Small intestine (tissue), 7 donors: ENCODE data around the gene PIEZO1. TPM values are rescaled to one million over a fixed set of nuclear protein-coding genes. Genes with fewer than 3 reads are reported as not detected.

Source experiments
- DNase-seq, 2 donors: peaks; one replicate each; pipeline versions ENCODE4 v3.0.0 to v3.0.0-alpha.2; 2013
- FAIRE-seq: peaks from 2 replicates; lab custom pipeline; 2012; peaks lifted over from hg19 to GRCh38; lab: Jason Lieb, UNC
- H3K27ac ChIP-seq, 3 donors: one replicate each; pipeline ENCODE4 v1.5.1; 2013; ENCODE audit warnings: low read length in 2 of 3, mild to moderate bottlenecking in 2 of 3, control low read depth in 1 of 3, inconsistent platforms in 1 of 3, low read depth in 1 of 3, moderate library complexity in 1 of 3
- H3K27me3 ChIP-seq, 3 donors: one replicate each; pipeline ENCODE4 v1.6.1; 2013; ENCODE audit warnings: low read length in 3 of 3, inconsistent platforms in 1 of 3; ENCODE audit not compliant: control insufficient read depth in 3 of 3, insufficient read depth in 3 of 3
- H3K36me3 ChIP-seq, 3 donors: one replicate each; pipeline ENCODE4 v1.6.1; 2013; ENCODE audit warnings: low read length in 3 of 3, inconsistent platforms in 1 of 3, low read depth in 1 of 3, mild to moderate bottlenecking in 1 of 3, moderate library complexity in 1 of 3; ENCODE audit not compliant: control insufficient read depth in 3 of 3, insufficient read depth in 2 of 3
- H3K4me1 ChIP-seq, 3 donors: one replicate each; pipeline ENCODE4 v1.6.1; 2013; ENCODE audit warnings: low read length in 2 of 3, inconsistent platforms in 1 of 3, low read depth in 1 of 3, mild to moderate bottlenecking in 1 of 3, moderate library complexity in 1 of 3; ENCODE audit not compliant: control insufficient read depth in 3 of 3, insufficient read depth in 2 of 3
- H3K4me3 ChIP-seq, 3 donors: one replicate each; pipeline ENCODE4 v1.5.1; 2013; ENCODE audit warnings: low read length in 3 of 3, control low read depth in 1 of 3, inconsistent platforms in 1 of 3, low read depth in 1 of 3, mild to moderate bottlenecking in 1 of 3, moderate library complexity in 1 of 3
- H3K9me3 ChIP-seq, 2 donors: one replicate each; pipeline ENCODE4 v1.6.1; 2013; ENCODE audit warnings: low read depth in 1 of 2, low read length in 1 of 2; ENCODE audit not compliant: control insufficient read depth in 2 of 2, insufficient read depth in 1 of 2
- WGBS, 3 donors: extraction: QIAGEN DNeasy Blood & Tissue Kit; methylation state at CpG; one replicate each; pipeline ENCODE4 v1.1.7; 2013; 5-methylcytosine and 5-hydroxymethylcytosine counted together
- polyA plus RNA-seq, 4 donors: library from polyadenylated mRNA; stranded (reverse) in 3 of 4; unstranded in 1 of 4; fragments of 200-250 nt in 3 of 4; fragments of 120-200 nt in 1 of 4; gene quantifications; one replicate each; pipeline versions ENCODE4 v1.2.1 to v1.2.3, GENCODE V29; 2013
- donor health status: healthy with polysubstance abuse.
- donor health status: control.
- donor health status: control.
- donor health status: Bipolar disorder and iron deficiency.
- donor health status: healthy.

The PIEZO1 gene
- polyA plus RNA-seq, 4 donors: 22.8 to 95.0 (median 57.7) TPM

DNA sequence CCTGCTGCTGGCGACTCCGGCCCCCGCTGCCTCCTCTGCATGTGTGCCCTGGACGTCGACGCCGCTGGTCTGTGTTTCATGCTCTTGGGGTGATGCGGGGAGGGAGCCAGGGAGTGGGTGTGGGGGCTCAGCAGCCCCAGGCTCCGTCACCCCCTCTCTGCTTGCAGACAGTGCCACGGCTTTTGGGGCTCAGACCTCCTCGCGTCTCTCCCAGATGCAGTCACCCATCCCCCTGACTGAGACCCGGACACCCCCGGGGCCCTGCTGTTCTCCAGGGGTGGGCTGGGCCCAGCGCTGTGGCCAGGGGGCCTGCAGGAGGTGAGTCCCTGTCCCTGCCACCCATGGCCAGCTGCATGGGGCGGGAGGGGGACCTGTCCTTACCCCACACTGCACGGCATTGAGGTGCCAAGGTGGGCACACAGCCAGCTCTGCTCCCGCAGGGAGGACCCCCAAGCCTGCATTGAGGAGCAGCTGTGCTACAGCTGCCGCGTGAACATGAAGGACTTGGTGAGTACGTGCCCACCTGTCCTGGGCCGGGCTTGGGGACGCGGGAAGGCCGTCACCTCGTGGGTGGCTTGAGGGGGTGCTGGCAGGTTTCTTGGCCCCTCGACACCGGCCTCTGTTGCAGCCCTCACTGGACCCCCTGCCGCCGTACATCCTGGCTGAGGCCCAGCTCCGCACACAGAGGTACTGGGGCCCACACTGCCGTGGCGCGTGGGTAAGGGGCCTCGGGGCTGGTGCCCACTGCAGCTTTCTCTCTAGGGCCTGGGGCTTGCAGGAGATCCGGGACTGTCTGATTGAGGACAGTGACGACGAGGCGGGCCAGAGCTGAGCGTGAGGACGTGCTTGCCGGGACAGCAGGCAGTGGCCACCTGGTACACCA is 70.4 kb downstream of the PIEZO1 start:
- no peak for DNase-seq
- no peak overlapping the region for H3K4me3 ChIP-seq
- no peaks in the 10 kb centered on the region for H3K9me3 ChIP-seq
- no peaks in the 10 kb centered on the region for H3K27me3 ChIP-seq
- H3K36me3 ChIP-seq: peaks cover 12 to 72% (median 14%) of the 10 kb centered on the region in 3 donors
- no peak for FAIRE-seq
- no peaks in the 10 kb centered on the region for H3K4me1 ChIP-seq
- WGBS, 3 donors: 90 to 94% (median 90%) methylated on average over 39 to 42 of the region's 42 CpGs
- no peak overlapping the region for H3K27ac ChIP-seq

- FAIRE-seq (no peak), DNase-seq (no peak)
- no peaks in the 10 kb centered on the region for H3K9me3 ChIP-seq
- 81 to 88% (median 86%) methylated on average over 26 to 30 of the region's 30 CpGs for WGBS, 3 donors
- no peaks in the 10 kb centered on the region for H3K4me1 ChIP-seq
- H3K36me3 ChIP-seq: peaks cover 10 to 71% (median 13%) of the 10 kb centered on the region in 3 donors
- no peaks in the 10 kb centered on the region for H3K27me3 ChIP-seq
- no peak overlapping the region for H3K4me3 ChIP-seq
- H3K27ac ChIP-seq: no peak overlapping the region
Observed at GRCh38 chr16:88713568-88714419, 71.2 kb downstream of the PIEZO1 start.

GRCh38 chr16:88713054-88713453 is 72.0 kb downstream of the PIEZO1 start:
- no peaks in the 10 kb centered on the region for H3K9me3 ChIP-seq
- 85 to 90% (median 85%) methylated on average over 11 to 15 of the region's 15 CpGs for WGBS, 3 donors
- FAIRE-seq (no peak), DNase-seq (no peak)
- no peak overlapping the region for H3K27ac ChIP-seq
- H3K36me3 ChIP-seq: peaks cover 10 to 70% (median 13%) of the 10 kb centered on the region in 3 donors
- no peaks in the 10 kb centered on the region for H3K4me1 ChIP-seq
- H3K4me3 ChIP-seq: no peak overlapping the region
- no peaks in the 10 kb centered on the region for H3K27me3 ChIP-seq

DNA sequence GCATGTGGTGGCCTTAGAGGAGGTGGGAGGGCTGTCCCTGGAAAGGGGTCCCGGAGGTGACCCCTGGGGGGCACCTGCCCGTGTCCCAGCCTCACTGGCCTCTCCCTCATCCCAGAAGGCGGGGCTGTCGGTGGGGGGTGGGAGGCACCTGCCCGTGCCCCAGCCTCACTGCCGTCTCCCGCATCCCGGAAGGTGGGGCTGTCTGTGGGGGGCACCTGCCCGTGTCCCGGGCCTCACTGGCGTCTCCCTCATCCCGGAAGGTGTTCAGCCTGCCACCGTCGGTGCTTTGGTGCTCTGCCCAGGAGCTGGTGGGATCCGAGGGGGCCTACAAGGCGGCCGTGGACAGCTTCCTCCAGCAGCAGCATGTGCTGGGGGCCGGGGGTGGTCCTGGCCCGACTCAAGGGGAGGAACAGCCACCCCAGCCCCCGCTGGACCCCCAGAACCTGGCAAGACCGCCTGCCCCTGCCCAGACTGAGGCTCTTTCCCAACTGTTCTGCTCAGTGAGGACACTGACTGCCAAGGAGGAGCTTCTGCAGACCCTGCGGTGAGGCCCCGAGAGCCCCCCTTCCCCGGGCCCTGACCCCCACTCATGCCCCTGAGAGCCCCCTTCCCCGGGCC is 72.5 kb downstream of the PIEZO1 start:
- DNase-seq (no peak), FAIRE-seq (no peak)
- WGBS, 3 donors: 77 to 83% (median 78%) methylated on average over 15 to 25 of the region's 25 CpGs
- H3K4me1 ChIP-seq: peaks cover 0 to 2% (median 0%) of the 10 kb centered on the region in 3 donors
- H3K4me3 ChIP-seq: no peak overlapping the region
- H3K27me3 ChIP-seq: no peaks in the 10 kb centered on the region
- no peak overlapping the region for H3K27ac ChIP-seq
- H3K36me3 ChIP-seq: peaks cover 10 to 66% (median 13%) of the 10 kb centered on the region in 3 donors
- H3K9me3 ChIP-seq: no peaks in the 10 kb centered on the region

DNA sequence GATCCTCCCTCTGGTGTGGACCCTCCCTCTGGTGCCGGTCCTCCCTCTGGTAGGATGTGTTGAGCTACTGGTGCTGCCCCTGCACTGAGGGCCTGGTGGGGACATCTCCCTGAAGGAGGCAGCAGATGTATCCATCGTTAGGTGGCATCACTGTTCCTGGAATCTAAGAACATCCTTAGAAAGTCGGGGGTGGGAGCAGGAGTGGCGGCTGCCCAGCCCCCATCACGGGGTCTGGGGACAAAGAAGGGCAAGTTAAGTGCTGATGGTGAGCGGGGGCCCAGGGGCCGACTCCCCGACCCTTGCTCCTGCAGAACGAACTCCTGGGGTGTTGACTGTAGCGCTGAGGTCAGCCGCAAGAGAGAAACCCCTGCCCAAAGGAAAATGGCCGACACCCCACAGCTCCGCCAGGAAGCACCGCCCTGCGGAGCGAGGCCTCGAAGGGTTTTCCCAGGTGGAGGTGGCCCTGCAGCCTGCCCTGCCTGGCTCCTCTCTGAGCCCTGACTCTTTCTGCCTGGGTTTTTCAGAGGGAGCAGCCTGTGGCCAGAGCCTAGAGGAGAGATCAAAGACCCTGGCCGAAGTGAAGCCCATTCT is 73.2 kb downstream of the PIEZO1 start:
- peaks cover 8 to 60% (median 13%) of the 10 kb centered on the region in 3 donors for H3K36me3 ChIP-seq
- peaks cover 0 to 8% (median 0%) of the 10 kb centered on the region in 3 donors for H3K4me1 ChIP-seq
- H3K27me3 ChIP-seq: no peaks in the 10 kb centered on the region
- H3K27ac ChIP-seq: no peak overlapping the region
- FAIRE-seq (no peak), DNase-seq (no peak)
- no peaks in the 10 kb centered on the region for H3K9me3 ChIP-seq
- H3K4me3 ChIP-seq: no peak overlapping the region
- 78 to 81% (median 79%) methylated on average over 17 to 18 of the region's 18 CpGs for WGBS, 3 donors

- Histone ChIP-seq H3K36me3 (peaks cover 3 to 47% (median 6%) of the 10 kb centered on the region in 3 donors), H3K27me3 (no peaks in the 10 kb centered on the region), H3K27ac (no peak overlapping the region), H3K4me1 (peaks cover 0 to 8% (median 0%) of the 10 kb centered on the region in 3 donors), H3K9me3 (no peaks in the 10 kb centered on the region), H3K4me3 (no peak overlapping the region)
- FAIRE-seq (no peak), DNase-seq (no peak)
- 75 to 82% (median 80%) methylated on average over 16 of the region's 16 CpGs for WGBS, 3 donors
Observed at GRCh38 chr16:88710556-88710955, 74.5 kb downstream of the PIEZO1 start.

DNA sequence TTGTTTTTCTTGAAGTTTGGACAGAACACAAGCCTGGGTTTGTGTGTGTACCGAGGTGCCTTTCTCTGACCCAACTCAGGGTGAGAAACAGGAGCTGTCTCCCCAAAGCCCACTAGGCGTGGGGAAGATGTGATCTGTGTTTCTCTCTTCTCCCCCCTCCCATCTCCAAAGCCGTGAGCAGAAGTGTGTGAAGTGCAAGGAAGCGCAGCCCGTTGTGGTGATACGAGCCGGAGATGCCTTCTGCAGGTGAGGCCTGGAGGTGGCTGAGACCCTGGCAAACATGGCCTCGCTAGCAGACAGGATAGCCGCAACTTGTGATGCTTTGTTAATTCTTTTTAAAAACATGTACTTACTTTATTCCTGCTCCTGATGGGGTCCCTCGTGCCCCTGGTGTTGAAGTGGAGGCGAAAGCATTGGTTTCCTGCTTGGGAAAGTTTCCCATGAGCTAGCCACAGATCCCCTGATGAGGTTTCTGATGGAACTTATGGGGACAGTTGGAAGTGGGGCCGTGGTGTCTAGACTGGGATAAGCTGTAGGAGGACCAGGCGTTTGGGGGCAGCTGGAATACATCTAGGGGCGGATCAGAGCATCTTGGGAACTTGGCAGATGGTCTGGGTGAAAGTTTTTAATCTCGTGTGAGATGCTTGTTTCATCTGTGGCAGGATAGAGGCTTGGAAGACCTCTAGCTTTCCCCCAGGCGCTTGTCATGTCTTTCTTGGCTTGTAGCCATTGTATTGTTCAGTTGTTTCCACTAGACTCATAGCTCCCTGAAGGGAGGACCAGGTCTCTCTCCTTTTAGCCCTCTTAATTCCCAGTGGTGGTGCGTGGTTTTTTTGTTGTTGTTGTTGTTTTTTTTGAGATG is 77.8 kb downstream of the PIEZO1 start:
- DNase-seq (no peak), FAIRE-seq (no peak)
- H3K9me3 ChIP-seq: no peaks in the 10 kb centered on the region
- H3K4me1 ChIP-seq: peaks cover 0 to 17% (median 0%) of the 10 kb centered on the region in 3 donors
- peaks cover 0 to 38% (median 3%) of the 10 kb centered on the region in 3 donors for H3K36me3 ChIP-seq
- no peaks in the 10 kb centered on the region for H3K27me3 ChIP-seq
- peak overlapping the region in 1 of 3 donors; percentile 91 for H3K27ac ChIP-seq
- peak overlapping the region; percentile 76 to 91 (median 77) for H3K4me3 ChIP-seq
- WGBS, 3 donors: 31 to 36% (median 32%) methylated on average over 17 of the region's 17 CpGs
